SU-DHL-6 (cell line): ENCODE data around the gene VIPR2.
"Not testable (repeated sequence)": the region's sequence is repeated elsewhere in the genome, so short reads cannot be mapped to it uniquely, and the experiment has no call there.

Experiments used
- CTCF ChIP-seq: fragments of 200-600 bp; sonication (generic); IDR thresholded peaks from one replicate; pipeline ENCODE4 v1.5.1; 2017; ENCODE audit warnings: antibody characterized with exemption, mild to moderate bottlenecking, low read length, moderate library complexity; ENCODE audit not compliant: insufficient read depth, poor library complexity, severe bottlenecking
- EZH2phosphoT487 ChIP-seq: fragments of 200-600 bp; sonication (generic), shearing (Covaris generic); conservative IDR thresholded peaks from 2 replicates; pipeline ENCODE4 v1.6.1; 2018; ENCODE audit warnings: mild to moderate bottlenecking, antibody characterized with exemption, low read length, moderate library complexity, mixed read lengths

GRCh38 chr7:159006022-159006609 is 138.6 kb downstream of the VIPR2 start:
- not testable (repeated sequence) for TF ChIP-seq CTCF, EZH2phosphoT487
